Activated CD4-positive, alpha-beta T cell treated with anti-CD3 and anti-CD28 coated beads, Interleukin-2, amount 10 ng/mL, durations not matched to agents 7 days and 5 days (primary cell): Measurements from ENCODE around the gene GDPGP1. TPM values are rescaled to one million over a fixed set of nuclear protein-coding genes. Genes with fewer than 3 reads are reported as not detected.

ENCODE experiments used
- CTCF ChIA-PET: fragments of 350-600 bp; sonication (Branson Sonifier 250); formaldehyde crosslinking; loops from one replicate; lab custom pipeline; 2021; ENCODE audit warnings: antibody characterized with exemption; lab: Charles Lee
- POLR2A ChIA-PET: fragments of 350-600 bp; sonication (Branson Sonifier 250); formaldehyde crosslinking; loops from one replicate; lab custom pipeline; 2021; ENCODE audit warnings: antibody characterized with exemption; lab: Charles Lee
- DNase-seq: peaks from one replicate; pipeline ENCODE4 v3.0.0-alpha.2; 2020
- H3K27ac Mint-ChIP-seq: one replicate; pipeline ENCODE4 v1.8.0; 2021; ENCODE audit warnings: mild to moderate bottlenecking, moderate library complexity, mixed read lengths
- H3K27me3 Mint-ChIP-seq: one replicate; pipeline ENCODE4 v1.8.0; 2021; ENCODE audit warnings: mixed read lengths
- H3K36me3 Mint-ChIP-seq: one replicate; pipeline ENCODE4 v1.8.0; 2021; ENCODE audit warnings: low read depth, mixed read lengths
- H3K4me1 Mint-ChIP-seq: one replicate; pipeline ENCODE4 v1.8.0; 2021; ENCODE audit warnings: mixed read lengths
- H3K4me3 Mint-ChIP-seq: one replicate; pipeline ENCODE4 v1.8.0; 2021; ENCODE audit warnings: mild to moderate bottlenecking, moderate library complexity, mixed read lengths
- H3K9me3 Mint-ChIP-seq: one replicate; pipeline ENCODE4 v1.8.0; 2021; ENCODE audit warnings: mixed read lengths
- total RNA-seq, 2 experiments: library from RNA; stranded (reverse); gene quantifications; one replicate each; pipeline ENCODE4 v1.2.3, GENCODE V29; 2021

GDPGP1 gene
- total RNA-seq, 2 experiments from 2014 or later = 9.8 to 10.0 TPM

DNA sequence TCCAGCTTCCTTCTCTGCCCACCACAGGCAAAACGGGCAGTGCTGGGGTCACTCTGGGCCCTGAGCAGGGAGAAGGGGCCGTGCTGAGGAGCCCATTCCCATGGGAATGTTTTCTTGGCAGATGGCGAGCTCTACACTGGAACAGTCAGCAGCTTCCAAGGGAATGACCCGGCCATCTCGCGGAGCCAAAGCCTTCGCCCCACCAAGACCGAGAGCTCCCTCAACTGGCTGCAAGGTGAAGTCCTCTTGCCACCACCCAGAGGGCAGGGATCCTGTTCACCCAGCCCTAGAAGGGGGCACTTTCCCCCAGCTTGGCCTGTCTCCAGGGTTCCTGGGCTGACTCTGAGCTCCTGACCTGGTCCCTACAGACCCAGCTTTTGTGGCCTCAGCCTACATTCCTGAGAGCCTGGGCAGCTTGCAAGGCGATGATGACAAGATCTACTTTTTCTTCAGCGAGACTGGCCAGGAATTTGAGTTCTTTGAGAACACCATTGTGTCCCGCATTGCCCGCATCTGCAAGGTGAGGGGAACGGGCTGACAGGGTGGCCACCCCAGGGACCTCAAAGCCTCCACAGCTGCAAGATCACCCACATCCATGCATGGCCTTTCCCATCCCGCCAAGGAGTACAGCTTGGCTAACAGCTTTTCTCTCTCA lies 12.6 kb upstream of the GDPGP1 start:
- H3K27ac Mint-ChIP-seq = no peak overlapping the region
- no peaks in the 10 kb centered on the region for H3K9me3 Mint-ChIP-seq
- peaks cover 10% of the 10 kb centered on the region for H3K36me3 Mint-ChIP-seq
- ChIA-PET CTCF (interaction anchor here (0.6 to 2.7 kb wide), 14 partner anchors 9 to 709 kb away, joined by 3 to 13 read pairs (median 5); partner anchors contain the start of genes SEMA4B and TTLL13), POLR2A (no interaction called here)
- H3K4me3 Mint-ChIP-seq = no peak overlapping the region
- H3K27me3 Mint-ChIP-seq = no peaks in the 10 kb centered on the region
- peak; percentile 37 for DNase-seq
- peaks cover 14% of the 10 kb centered on the region for H3K4me1 Mint-ChIP-seq

DNA sequence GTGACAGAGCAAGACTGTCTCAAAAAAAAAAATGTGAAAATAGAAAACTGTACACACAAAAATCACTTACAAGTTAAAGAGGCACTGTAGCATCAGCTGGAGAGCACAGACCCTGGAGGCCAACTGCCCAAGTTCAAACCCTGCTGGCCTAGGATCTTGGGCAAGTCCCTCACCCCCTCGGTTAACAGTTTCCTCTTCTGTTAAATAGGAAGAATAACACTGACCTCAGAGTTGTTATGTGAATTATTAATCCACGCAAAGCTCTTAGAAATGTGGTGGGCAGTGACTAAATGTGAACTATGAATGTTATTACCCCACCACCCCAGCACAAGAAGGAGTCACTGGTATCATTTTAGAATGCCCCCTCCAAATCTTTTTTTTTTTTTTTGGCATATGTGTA lies 11.5 kb upstream of the GDPGP1 start:
- no peak for DNase-seq
- POLR2A ChIA-PET = interaction anchor here (0.7 kb wide), 1 partner anchor 76 kb away, joined by 6 read pairs; no protein-coding TSS in a partner anchor
- Mint-ChIP-seq H3K9me3 (no peaks in the 10 kb centered on the region), H3K36me3 (peaks cover 10% of the 10 kb centered on the region), H3K4me1 (peaks cover 11% of the 10 kb centered on the region), H3K27me3 (no peaks in the 10 kb centered on the region), H3K4me3 (no peak overlapping the region), H3K27ac (no peak overlapping the region)
- CTCF ChIA-PET = interaction anchor here (0.6 to 2.7 kb wide), 4 partner anchors 9 to 159 kb away, joined by 3 to 13 read pairs (median 5); no protein-coding TSS in a partner anchor

DNA sequence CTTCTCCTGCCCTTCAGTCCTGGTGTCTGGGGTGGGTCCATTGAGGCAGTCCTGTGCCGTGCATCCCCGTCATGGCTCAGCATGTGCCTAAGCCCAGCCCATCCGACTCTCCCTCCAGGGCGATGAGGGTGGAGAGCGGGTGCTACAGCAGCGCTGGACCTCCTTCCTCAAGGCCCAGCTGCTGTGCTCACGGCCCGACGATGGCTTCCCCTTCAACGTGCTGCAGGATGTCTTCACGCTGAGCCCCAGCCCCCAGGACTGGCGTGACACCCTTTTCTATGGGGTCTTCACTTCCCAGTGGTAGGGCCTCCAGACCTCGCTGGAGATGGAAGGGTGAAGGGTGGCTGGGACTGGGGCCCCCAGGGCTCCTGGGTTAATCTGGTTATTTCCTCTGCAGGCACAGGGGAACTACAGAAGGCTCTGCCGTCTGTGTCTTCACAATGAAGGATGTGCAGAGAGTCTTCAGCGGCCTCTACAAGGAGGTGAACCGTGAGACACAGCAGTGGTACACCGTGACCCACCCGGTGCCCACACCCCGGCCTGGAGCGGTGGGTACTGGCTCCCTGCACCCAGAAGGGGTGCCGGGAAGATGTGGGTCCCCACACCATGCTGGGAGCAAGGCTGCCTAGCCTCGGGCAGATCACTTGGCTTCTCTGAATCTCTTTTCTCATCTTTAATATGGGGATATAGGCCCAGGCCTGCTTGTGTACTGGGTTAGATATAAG lies 10.4 kb upstream of the GDPGP1 start:
- DNase-seq = no peak
- H3K27me3 Mint-ChIP-seq = no peaks in the 10 kb centered on the region
- H3K9me3 Mint-ChIP-seq = no peaks in the 10 kb centered on the region
- H3K4me1 Mint-ChIP-seq = peaks cover 10% of the 10 kb centered on the region
- H3K27ac Mint-ChIP-seq = no peak overlapping the region
- POLR2A ChIA-PET = no interaction called here
- peaks cover 11% of the 10 kb centered on the region for H3K36me3 Mint-ChIP-seq
- CTCF ChIA-PET = no interaction called here
- H3K4me3 Mint-ChIP-seq = no peak overlapping the region

DNA sequence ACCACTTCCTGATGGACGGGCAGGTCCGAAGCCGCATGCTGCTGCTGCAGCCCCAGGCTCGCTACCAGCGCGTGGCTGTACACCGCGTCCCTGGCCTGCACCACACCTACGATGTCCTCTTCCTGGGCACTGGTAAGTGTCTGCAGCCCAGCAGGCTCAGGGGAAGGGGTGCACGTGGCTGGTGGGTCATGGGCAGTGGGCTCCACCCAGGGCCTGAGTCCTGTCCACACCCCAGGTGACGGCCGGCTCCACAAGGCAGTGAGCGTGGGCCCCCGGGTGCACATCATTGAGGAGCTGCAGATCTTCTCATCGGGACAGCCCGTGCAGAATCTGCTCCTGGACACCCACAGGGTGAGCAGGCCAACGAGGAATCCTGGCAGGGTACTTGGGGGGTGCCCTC lies 9.0 kb upstream of the GDPGP1 start:
- no peaks in the 10 kb centered on the region for H3K9me3 Mint-ChIP-seq
- H3K27ac Mint-ChIP-seq = no peak overlapping the region
- DNase-seq = no peak
- peaks cover 12% of the 10 kb centered on the region for H3K4me1 Mint-ChIP-seq
- H3K4me3 Mint-ChIP-seq = no peak overlapping the region
- H3K27me3 Mint-ChIP-seq = no peaks in the 10 kb centered on the region
- ChIA-PET CTCF (no interaction called here), POLR2A (no interaction called here)
- peaks cover 23% of the 10 kb centered on the region for H3K36me3 Mint-ChIP-seq

DNA sequence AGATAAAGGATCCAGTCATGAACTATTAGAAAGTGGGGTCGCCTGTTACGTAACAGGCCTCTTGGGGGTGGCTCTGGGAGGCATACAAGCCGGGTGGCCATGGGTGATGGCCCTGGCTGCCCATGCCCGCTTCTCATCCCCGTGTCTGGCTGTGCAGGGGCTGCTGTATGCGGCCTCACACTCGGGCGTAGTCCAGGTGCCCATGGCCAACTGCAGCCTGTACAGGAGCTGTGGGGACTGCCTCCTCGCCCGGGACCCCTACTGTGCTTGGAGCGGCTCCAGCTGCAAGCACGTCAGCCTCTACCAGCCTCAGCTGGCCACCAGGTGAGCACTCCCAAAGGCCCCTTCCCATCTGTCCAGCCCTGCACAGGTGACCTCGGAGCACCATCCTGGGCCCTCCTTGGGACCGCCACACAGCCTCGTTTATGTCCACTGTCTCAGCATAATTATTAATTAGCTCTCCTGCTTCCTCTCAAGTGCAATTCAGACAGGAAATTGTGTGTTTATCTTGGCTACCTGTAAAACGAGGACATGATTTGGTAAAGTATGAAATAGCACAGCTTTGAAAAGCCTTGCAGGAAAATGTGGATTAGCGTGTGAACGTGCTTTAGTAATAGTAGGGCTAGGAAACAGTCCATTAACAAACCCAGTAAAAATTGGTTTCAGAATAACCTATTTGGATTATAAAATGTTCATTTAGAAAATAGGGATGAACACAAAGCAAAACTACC lies 8.3 kb upstream of the GDPGP1 start:
- CTCF ChIA-PET = interaction anchor here (0.6 kb wide), 1 partner anchor 31 kb away, joined by 6 read pairs; no protein-coding TSS in a partner anchor
- POLR2A ChIA-PET = no interaction called here
- Mint-ChIP-seq H3K4me1 (peaks cover 18% of the 10 kb centered on the region), H3K27ac (no peak overlapping the region), H3K36me3 (peaks cover 26% of the 10 kb centered on the region), H3K9me3 (no peaks in the 10 kb centered on the region), H3K27me3 (no peaks in the 10 kb centered on the region), H3K4me3 (no peak overlapping the region)
- DNase-seq = no peak

DNA sequence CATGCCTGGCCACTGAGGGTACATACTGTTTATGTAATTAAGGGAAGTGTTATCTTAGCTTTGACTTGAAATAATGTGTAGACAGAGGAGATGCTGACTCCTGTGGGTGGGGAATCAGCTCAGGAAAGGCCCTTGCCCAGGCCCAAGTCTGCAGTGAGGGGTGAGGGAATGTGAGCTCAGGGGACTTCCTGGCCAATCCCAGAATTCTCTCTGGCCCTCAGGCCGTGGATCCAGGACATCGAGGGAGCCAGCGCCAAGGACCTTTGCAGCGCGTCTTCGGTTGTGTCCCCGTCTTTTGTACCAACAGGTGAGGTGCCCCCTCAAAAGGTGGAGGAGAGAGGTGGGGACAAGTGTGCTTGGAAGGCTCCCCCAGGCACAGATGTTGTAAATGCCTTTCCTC lies 6.7 kb upstream of the GDPGP1 start:
- Mint-ChIP-seq H3K4me1 (peaks cover 34% of the 10 kb centered on the region), H3K4me3 (no peak overlapping the region), H3K9me3 (no peaks in the 10 kb centered on the region), H3K27me3 (no peaks in the 10 kb centered on the region), H3K27ac (no peak overlapping the region), H3K36me3 (peaks cover 33% of the 10 kb centered on the region)
- no peak for DNase-seq
- POLR2A ChIA-PET = no interaction called here
- CTCF ChIA-PET = interaction anchor here (0.7 to 1.1 kb wide), 3 partner anchors 22 to 56 kb away, joined by 3 read pairs; partner anchors contain the start of gene TTLL13

DNA sequence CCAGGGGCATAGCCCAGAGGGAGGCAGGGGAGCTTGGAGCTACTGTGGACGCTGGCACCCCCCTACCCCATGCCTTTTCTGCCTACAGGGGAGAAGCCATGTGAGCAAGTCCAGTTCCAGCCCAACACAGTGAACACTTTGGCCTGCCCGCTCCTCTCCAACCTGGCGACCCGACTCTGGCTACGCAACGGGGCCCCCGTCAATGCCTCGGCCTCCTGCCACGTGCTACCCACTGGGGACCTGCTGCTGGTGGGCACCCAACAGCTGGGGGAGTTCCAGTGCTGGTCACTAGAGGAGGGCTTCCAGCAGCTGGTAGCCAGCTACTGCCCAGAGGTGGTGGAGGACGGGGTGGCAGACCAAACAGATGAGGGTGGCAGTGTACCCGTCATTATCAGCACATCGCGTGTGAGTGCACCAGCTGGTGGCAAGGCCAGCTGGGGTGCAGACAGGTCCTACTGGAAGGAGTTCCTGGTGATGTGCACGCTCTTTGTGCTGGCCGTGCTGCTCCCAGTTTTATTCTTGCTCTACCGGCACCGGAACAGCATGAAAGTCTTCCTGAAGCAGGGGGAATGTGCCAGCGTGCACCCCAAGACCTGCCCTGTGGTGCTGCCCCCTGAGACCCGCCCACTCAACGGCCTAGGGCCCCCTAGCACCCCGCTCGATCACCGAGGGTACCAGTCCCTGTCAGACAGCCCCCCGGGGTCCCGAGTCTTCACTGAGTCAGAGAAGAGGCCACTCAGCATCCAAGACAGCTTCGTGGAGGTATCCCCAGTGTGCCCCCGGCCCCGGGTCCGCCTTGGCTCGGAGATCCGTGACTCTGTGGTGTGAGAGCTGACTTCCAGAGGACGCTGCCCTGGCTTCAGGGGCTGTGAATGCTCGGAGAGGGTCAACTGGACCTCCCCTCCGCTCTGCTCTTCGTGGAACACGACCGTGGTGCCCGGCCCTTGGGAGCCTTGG lies 5.9 kb upstream of the GDPGP1 start:
- Mint-ChIP-seq H3K4me3 (no peak overlapping the region), H3K27ac (no peak overlapping the region), H3K27me3 (no peaks in the 10 kb centered on the region), H3K9me3 (no peaks in the 10 kb centered on the region), H3K36me3 (peaks cover 36% of the 10 kb centered on the region), H3K4me1 (peaks cover 41% of the 10 kb centered on the region)
- ChIA-PET POLR2A (no interaction called here), CTCF (interaction anchor here (0.7 to 0.9 kb wide), 2 partner anchors 21 to 41 kb away, joined by 3 read pairs; partner anchors contain the start of gene TTLL13)
- DNase-seq = no peak

DNA sequence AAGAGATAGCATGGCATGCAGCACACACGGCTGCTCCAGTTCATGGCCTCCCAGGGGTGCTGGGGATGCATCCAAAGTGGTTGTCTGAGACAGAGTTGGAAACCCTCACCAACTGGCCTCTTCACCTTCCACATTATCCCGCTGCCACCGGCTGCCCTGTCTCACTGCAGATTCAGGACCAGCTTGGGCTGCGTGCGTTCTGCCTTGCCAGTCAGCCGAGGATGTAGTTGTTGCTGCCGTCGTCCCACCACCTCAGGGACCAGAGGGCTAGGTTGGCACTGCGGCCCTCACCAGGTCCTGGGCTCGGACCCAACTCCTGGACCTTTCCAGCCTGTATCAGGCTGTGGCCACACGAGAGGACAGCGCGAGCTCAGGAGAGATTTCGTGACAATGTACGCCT lies 5.0 kb upstream of the GDPGP1 start:
- POLR2A ChIA-PET = no interaction called here
- H3K36me3 Mint-ChIP-seq = peaks cover 32% of the 10 kb centered on the region
- CTCF ChIA-PET = no interaction called here
- no peak overlapping the region for H3K4me3 Mint-ChIP-seq
- H3K27me3 Mint-ChIP-seq = no peaks in the 10 kb centered on the region
- no peaks in the 10 kb centered on the region for H3K9me3 Mint-ChIP-seq
- H3K4me1 Mint-ChIP-seq = peaks cover 41% of the 10 kb centered on the region
- DNase-seq = no peak
- no peak overlapping the region for H3K27ac Mint-ChIP-seq

DNA sequence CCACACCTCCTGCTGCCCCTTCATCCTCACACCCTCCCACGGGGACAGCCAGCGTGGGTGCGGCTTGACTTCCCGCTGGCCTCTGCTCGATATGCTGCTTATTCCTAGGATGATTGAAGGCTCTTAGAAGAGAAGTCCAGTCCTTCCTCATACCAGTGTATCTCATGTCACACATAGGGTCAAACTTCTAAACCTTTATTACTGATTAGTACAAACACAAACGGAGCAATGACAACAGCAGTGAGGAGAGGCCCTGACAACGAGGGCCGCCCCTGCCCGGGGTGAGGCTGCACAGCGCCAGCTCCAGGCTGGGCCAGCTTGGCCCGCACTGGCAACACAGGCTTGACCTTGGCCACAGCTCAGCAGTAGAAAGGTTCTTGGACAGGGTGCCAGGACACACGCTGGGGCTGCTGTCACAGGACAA lies 3.9 kb upstream of the GDPGP1 start:
- CTCF ChIA-PET = interaction anchor here (0.9 to 3.6 kb wide), 5 partner anchors 9 to 88 kb away, joined by 3 to 13 read pairs (median 3); no protein-coding TSS in a partner anchor
- Mint-ChIP-seq H3K4me1 (peaks cover 51% of the 10 kb centered on the region), H3K27me3 (no peaks in the 10 kb centered on the region), H3K27ac (peak overlapping the region; percentile 97), H3K36me3 (peaks cover 30% of the 10 kb centered on the region), H3K9me3 (no peaks in the 10 kb centered on the region), H3K4me3 (peak overlapping the region; percentile 98)
- no peak for DNase-seq
- POLR2A ChIA-PET = no interaction called here

DNA sequence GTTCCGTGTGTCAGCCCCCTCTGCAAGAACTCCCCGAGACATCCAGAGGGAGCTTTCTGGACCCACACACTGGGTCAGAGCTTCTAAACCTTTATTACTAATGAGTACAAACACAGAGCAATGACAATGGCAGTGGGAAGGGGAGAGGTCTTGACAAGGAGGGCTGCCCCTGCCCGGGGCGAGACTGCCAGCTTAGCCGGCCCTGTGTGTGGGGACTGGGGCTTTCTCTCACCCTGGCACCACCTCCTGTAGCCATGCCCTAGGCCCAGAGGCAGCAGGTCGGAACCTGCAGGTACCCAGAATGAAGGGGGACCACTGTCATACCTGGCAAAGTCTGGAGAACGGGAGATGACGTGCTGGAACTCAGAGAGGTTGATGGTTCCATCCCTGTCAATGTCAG lies 3.4 kb upstream of the GDPGP1 start:
- H3K4me1 Mint-ChIP-seq = peaks cover 53% of the 10 kb centered on the region
- no peaks in the 10 kb centered on the region for H3K9me3 Mint-ChIP-seq
- peaks cover 30% of the 10 kb centered on the region for H3K36me3 Mint-ChIP-seq
- ChIA-PET POLR2A (no interaction called here), CTCF (interaction anchor here (0.9 to 3.6 kb wide), 8 partner anchors 9 to 131 kb away, joined by 3 to 17 read pairs (median 4); partner anchors contain the start of gene TTLL13)
- H3K27me3 Mint-ChIP-seq = no peaks in the 10 kb centered on the region
- peak overlapping the region; percentile 97 for H3K27ac Mint-ChIP-seq
- DNase-seq = no peak
- H3K4me3 Mint-ChIP-seq = peak overlapping the region; percentile 98

DNA sequence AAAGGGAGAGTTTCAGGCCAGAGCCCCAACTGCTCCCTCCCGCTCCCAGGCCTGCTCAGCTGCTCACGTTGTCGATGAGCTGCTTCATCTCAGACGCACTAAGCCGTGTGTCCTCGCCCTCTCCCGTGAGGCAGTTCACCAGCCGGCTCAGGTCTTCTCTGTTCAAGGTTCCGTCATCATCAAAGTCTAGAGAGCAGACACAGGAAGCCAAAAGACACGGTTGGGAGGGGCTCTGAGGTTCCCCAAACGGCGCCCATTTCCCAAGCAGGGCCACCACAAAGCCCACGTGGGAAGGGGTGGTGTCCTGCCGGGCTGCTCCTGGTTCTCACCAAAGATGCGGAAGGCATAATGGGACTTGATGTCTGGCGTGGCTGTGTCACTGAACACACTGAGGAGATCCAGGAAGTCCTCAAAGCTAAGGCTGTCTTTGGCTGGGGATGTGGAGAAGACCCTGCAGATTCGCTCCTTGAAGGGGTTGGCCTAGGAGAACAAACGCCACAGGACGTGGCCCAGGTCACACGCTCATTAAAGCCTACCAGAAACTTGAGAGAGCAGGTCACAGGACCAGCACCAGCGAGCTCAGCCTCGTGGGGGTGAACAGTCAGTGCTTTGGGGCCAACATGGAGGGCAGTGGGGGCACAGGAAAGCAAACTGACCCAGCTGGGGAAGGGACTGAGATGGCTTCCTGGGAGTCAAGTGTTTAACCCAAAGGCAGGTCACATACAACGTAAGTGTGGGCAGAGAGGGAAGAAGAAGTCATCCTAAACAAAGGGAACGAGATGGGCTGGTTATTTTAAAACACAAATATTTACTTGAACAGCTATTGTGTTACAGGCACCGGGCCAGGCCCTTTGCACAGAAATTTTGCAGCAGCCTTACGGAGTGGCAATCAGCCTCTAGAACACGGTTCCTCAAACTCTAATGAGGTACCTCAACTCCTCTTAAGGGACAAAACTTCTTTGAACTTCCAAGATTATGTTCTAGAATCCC lies 2.7 kb upstream of the GDPGP1 start:
- POLR2A ChIA-PET = no interaction called here
- Mint-ChIP-seq H3K36me3 (peaks cover 26% of the 10 kb centered on the region), H3K4me3 (peak overlapping the region; percentile 98), H3K27ac (peak overlapping the region; percentile 97), H3K9me3 (no peaks in the 10 kb centered on the region), H3K4me1 (peaks cover 60% of the 10 kb centered on the region), H3K27me3 (no peaks in the 10 kb centered on the region)
- peak; percentile 90 for DNase-seq
- CTCF ChIA-PET = interaction anchor here (0.9 to 3.6 kb wide), 7 partner anchors 10 to 132 kb away, joined by 3 to 17 read pairs (median 4); partner anchors contain the start of gene TTLL13
